Right ventricle myocardium superior (tissue), 1 donor: ENCODE measurements around the gene CYSRT1. TPM values are rescaled to one million over a fixed set of nuclear protein-coding genes. Genes with fewer than 3 reads are reported as not detected.

ENCODE experiments used
- ATAC-seq: fragments of 200-7000 bp; cut with Tn5 transposase; one replicate; pipeline ENCODE4 v1.9.1; 2020; ENCODE audit warnings: mild to moderate bottlenecking; ENCODE audit not compliant: poor library complexity
- DNase-seq: peaks from one replicate; pipeline ENCODE4 v3.0.0-alpha.2; 2020
- intact Hi-C: fragments of 100-400 bp; cut with DNase I; formaldehyde crosslinking; loops from one replicate; pipeline ENCODE4 v1.11.2; 2022
- long read RNA-seq: library from polyadenylated mRNA; unstranded; transcript quantifications from one replicate; pipeline ENCODE4 v2.0.0, GENCODE V29; 2021
- total RNA-seq: library from RNA; stranded (reverse); fragmentation: NEBNext Ultra II Directional; extraction: Animal tissue kit (Norgen Biotek cat#: 25700); gene quantifications from one replicate; pipeline ENCODE4 v1.2.1, GENCODE V29; 2021
- donor health status: DM: no; HTN: yes; CAD: no; lungs with severe emphysema.

Gene CYSRT1, protein sequence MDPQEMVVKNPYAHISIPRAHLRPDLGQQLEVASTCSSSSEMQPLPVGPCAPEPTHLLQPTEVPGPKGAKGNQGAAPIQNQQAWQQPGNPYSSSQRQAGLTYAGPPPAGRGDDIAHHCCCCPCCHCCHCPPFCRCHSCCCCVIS
- not detected for total RNA-seq
- long read RNA-seq, partial matches to known transcripts: 0 of 1 reads
- long read RNA-seq, other reads (novel, unspliced or antisense): 1 of 1 reads

DNA sequence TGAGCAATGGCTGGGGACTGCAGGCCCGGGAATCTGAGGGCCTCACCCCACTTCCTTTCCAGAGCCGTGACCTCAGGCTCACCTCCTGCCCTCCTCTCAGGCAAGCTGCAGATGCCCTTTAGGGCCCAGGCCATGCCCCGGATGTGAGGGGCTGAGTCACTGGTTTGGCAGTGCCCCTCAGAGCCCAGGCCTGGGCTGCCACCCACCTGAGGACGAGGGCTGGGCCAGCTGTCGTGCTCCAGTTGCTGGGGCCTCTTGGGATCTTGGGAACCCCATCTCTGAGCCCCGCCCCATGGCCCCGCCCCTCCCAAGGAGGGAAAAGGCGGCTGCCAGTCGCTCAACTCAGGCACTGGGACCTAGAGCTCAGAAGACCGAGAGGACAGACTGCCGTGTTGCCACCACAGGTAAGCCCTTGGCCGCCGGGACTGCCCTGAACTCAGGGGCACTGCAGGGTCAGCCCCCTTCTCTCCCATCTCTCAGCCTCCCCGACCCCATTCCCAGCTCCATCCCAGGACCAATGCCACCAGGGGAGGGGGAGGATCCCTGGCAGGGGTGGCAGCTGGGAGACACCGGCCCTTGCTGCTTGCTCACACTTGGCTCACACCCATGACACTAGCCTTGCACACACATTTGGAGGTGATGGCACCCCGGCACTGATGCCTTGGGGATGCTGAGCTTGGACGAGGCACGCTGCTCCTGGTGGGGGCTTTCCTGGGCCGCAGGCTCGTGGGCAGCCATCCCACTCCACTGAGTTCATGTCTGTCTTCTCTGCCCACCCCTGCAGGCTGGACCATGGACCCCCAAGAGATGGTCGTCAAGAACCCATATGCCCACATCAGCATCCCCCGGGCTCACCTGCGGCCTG is at the start of gene CYSRT1:
Gene CYSRT1 (plus strand): TSS at position 345 of the 865 bp plus-strand sequence. CDS start 448 bp downstream, at position 793.
- intact Hi-C loops: loop anchor here (5.0 kb wide), 1 partner anchor 33 kb away; no protein-coding TSS in a partner anchor
- DNase-seq (no peak), ATAC-seq (no peak)

DNA sequence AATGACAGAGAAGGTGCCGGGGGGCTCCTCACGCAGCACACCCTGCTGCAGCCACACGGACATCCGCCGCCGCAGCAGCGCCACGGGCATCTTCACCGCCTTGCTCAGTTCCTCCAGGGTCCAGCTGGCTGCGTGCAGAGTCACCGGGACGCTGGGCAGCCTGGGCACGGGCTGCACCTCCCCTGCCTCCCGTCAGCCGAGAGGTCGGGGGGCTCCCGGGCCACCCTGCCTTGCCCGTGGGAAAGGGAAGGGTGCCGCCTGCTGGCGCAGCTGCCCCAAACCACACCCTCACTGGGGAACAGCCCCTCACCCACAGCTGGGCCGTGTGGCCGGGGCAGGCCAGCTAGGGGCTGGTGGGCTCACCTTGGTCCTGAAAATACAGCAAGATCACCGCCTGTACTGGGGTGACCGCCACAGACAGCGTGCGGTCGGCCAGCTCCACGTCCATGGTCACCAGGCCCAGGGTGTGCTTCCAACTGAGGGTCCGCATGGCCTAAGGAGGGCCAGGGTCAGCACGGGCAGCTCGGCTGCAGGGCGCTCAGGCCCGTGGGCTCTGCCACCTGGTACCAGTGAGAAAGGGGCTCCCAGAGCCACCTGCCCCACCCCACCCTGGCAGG is 49.5 kb upstream of the CYSRT1 start:
- ATAC-seq (peak; percentile 7), DNase-seq (no peak)
- intact Hi-C loops: no loop called here

DNA sequence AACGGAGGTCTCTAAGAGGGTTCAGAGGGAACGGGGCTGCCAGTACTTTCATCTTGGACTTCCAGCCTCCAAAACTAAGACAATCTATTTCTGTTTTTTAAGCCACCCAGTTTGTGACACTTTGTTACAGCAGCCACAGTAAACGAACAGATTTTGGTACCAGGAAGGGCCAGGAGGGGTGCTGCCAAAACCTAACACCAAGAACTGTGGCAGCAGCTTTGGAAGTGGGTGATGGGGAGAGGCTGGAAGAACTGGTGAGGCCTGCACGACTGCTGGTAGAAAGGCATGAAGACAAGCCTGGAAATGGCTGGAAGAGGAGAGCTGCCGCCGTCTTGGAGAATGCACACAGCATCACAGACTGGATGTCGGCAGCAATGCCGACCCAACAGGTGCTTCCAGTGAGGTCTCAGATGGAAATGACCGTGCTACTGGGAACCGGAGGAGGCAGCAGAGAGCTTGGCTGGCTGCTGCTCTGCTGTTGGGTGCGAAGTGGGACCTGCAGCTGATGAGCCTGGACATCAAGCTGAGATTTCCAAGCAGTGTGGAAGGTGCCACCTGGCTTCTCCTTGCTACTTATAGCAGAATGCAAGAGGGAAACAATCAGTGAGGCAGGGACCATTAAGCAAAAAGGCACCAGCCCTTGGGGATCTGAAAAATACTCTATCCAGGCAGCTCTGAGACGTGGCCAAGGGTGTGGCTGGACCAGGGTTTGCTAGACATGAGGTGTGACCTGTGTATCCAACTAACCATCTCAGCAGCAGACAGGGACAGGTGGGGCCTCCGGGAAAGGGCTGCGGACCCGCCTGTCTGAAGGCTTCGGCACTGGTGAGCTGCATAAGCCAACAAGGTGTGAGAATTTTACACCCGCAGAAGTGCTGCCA is 48.4 kb upstream of the CYSRT1 start:
- intact Hi-C loops: no loop called here
- DNase-seq (no peak), ATAC-seq (peak; percentile 40)

DNA sequence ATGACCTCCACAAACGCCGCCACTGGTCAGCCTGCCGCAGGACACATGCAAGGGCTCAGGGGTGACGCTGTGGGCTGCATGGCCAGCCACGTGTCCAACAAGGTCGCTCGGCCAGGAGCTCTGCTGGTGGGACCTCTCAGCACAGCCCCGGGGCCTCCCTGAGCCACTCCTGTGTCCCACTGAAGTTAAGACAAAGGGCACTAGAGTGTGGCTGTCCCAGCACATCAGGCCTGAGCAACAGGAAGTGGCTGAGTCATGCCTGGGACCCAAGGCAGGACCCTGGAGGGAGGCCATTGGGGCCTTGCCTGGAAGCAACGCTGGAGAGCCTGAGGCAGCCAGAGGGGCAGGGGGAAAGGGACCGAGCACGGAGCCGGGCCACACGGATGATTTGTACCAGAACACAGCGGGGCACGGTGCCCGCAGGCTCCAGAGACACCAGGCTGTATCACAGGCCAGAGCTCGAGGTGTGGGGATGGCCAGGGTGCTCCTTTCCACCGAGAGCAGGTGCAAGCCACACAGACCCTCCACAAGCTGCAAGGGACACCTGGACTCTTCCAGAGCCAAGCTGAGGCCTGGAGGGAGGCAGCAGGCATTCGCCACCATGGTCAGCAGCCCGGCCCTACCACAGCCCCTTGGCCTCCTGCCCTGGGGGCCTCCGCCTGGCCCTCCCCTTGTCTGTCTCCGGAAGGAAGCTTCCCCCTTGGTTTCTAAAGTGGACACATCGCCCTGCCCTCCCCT is 46.6 kb upstream of the CYSRT1 start:
- DNase-seq: no peak
- intact Hi-C loops: no loop called here
- no peak for ATAC-seq

DNA sequence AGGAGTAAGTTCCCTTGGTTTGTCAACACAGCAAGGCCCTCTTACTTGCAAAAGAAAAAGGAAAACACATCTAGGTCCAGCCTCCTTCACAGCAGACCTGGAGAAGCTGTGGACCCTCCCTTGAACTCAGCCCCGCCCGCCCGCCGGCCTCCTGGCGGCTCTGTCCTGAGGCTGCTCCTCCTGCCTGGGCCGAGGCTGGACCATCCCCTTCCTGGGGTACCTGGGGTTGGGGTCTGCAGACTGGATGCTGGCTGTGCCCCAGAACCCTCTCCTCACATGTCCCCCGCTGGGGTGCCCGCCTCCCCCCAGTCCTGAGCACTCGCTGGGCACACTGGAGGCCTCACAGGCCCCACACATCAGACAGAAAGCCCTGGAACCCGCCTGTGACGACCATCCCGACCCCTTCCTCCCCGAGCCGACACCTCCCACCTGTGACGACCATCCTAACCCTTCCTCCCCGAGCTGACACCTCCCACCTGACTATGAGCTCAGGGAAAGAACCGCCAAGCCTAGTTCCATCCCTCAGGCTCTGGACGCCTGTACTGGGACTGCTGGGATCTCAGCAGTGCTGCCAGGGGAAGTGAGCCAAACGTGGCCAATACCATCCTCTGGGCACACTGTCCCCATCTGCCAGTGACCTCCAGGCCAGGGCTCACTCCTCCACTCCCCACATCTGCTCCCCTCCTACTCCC is 45.9 kb upstream of the CYSRT1 start:
- intact Hi-C loops: no loop called here
- ATAC-seq (no peak), DNase-seq (no peak)

DNA sequence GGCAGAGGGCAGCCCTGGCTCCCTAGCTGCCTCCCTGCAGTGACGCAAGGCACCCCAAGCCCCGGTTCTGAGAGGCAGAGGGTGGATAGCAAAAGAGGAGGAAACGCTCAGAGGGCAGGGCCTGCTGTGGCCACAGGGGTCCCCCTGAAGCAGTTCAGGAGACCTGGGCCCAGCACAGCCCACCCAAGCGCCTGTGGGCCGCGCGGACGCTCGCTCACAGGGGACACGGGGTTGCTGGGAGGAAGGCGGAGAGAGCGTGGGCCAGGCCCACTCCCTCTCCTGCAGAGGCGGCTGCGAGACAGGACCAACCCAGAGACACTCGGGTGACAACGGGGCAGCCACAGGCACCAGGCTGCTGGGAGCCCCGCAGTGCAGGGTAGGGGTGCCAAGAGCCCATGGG is 45.2 kb upstream of the CYSRT1 start:
- DNase-seq (no peak), ATAC-seq (no peak)
- intact Hi-C loops: no loop called here

DNA sequence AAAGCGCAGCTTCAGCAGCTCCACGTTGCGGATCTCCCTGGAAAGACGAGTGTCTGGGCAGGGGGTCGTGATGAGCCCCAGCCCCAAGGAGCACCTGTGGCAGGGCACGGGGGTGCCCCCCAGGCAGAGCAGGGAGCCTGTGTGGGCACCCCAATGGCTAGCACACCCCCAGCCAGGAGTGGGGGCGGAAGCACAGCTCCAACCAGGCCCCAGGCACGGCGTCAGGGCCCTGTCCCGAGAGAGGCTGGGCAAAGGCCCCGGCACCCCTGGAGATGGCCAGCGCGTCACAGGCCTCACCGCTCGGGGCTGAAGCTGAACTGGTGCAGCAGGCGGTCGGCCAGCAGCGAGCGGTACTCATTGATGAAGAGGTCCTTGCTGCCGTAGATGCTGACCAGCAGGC is 44.5 kb upstream of the CYSRT1 start:
- ATAC-seq (no peak), DNase-seq (no peak)
- intact Hi-C loops: no loop called here

DNA sequence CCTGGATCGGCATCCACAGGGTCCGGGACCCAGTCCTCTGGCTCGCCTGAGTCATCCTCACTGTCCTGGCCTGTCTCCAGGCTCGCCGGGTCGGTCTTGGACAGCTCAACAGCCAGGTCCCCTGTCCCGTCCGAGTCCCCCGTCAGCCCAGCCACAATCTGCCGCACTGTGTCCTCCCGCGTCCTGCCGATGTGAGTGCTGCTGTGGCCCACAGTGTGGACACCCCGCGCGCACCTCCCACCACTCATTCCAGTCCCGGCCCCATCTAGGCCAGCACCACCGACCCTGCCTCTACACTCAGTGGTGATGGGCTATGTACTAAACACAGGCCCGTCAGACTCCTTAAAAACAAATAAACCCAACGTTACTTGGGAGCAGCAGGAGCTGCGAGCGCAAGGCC is 43.3 kb upstream of the CYSRT1 start:
- ATAC-seq (no peak), DNase-seq (no peak)
- intact Hi-C loops: no loop called here

DNA sequence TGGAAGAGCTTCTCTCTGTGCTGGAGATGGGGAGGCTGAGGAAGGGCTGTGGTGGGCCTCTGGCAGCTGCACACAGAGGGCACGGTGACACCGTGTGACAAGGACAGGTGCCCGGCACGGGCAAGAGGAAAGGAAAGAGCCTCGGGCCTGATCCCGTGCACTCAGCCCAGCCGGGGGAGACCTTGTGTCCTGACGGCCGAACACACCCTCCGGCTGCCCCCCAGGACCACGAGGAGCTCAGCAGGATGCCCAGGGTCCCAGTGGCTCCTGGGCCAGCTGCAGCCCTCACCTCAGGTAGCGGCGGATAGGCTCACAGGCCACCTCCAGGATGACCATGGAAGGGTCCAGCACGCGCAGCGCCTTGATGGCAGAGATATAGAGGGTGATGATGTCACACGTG is 42.1 kb upstream of the CYSRT1 start:
- intact Hi-C loops: no loop called here
- ATAC-seq (no peak), DNase-seq (no peak)

DNA sequence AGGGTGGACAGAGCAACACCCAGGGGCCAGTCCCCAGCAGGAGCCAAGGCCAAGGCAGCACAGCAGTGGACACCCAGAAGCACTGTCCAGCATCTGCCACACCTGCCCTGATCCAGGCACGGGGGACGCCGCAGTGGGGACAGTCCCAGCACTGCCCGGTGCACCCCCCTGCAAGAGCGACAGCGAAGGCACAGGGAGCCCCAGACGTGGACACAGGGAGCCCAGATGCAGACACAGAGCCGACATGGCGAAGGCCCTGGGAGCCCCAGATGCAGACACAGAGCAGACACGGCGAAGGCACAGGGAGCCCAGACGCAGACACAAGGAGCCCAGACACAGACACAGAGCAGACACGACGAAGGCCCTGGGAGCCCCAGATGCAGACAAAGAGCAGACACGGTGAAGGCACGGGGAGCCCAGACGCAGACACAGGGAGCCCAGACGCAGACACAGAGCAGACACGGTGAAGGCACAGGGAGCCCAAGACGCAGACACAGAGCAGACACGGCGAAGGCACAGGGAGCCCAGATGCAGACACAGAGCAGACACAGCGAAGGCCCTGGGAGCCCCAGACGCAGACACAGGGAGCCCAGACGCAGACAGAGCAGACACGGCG is 40.9 kb upstream of the CYSRT1 start:
- no peak for ATAC-seq
- intact Hi-C loops: no loop called here

DNA sequence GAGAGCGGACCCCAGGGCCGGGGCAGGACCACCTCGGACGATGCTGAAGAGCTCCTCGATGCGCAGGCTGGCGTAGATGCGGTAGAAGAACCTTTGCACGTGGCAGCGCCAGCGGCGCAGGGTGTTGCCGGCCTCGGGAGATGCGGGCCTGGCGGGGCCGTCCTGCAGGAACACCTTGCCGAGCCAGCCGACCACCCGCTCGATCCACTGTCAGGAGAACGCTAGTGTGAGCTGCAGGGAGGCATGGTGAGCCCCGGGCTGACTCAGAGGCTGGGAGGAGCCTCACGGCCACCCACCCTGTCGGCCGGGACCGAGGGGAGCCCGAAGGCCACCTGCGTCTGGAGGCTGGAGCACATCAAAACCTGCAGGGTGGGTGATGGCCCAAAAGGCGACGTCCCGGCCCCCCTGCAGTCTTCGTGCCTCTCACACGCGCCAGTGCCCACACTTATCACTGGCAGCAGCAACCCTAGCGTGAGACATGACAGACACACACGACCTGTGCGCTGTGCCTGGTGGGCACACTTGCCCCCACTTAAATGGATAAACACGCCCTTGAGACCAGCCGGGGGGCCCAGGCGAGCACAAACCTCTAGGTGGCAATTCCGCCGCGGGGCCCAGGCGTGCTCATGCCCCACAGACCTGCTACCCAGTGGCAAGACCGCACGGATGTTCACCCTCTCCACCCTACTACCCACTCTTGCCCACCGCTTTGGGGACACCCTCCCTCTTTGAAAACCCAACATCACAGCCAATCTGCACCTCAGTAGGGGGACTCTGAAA is 39.9 kb upstream of the CYSRT1 start:
- intact Hi-C loops: no loop called here
- DNase-seq: no peak
- no peak for ATAC-seq

More for the DNA sequence above, 40.9 kb upstream of the CYSRT1 start:
- DNase-seq: no peak

DNA sequence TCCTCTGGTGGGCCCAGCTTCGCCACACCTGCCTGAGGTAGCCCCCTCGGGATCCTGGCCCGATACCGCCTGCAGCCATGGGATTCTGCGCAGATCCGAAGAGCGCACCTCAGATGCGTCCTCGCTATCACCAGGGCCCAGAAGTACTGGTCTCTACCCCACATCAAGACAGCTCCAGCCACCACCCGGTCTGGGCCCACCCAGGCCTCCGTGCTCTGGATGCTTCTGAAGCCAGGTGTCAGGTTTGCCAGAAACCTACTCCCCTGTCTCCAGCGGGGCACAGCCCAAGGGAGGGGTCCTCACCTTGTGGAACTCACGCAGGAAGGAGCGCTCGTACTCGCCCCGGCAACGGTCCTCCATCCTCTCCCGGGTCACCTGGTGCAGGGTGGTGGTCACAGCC is 39.1 kb upstream of the CYSRT1 start:
- ATAC-seq (no peak), DNase-seq (no peak)
- intact Hi-C loops: no loop called here

DNA sequence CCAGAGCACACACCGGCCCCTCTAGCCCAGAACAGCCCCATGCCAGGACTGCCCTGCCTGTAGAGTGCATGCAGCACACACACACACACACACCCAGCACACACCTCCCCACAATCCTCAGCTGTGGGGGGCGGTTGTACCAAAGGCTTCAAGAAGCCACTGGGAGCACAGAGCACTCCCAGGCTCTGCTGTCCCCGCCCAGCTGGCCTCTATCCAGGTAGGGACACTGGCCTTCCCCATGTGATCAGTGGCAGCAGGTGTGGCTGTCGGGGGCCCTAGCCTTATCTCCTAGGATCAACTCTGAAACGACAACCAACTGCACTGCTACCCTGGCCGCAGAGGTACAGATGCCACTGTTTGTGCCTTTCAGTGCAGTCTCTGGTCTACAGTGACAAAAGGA is 38.6 kb upstream of the CYSRT1 start:
- intact Hi-C loops: no loop called here
- DNase-seq: no peak
- ATAC-seq: no peak

DNA sequence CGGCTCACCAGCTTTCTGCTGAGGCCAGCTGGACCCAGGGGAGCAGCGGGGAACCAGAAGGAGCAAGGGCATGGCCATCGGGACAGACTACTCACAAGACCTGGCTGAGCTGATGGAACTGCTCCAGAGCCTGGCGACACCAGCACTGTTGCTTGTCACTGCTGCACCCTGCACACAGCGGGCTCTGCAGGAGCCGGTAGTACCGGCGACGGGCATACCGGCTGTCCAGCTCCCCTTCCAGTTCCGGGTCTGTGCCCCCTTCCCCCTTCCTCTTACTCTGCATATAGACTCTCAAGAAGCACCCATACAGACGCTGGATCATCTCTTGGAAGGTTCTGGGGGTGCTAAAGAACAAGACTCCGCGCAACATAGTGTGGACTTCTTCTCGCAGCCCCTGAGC is 37.6 kb upstream of the CYSRT1 start:
- intact Hi-C loops: no loop called here
- ATAC-seq (no peak), DNase-seq (no peak)

DNA sequence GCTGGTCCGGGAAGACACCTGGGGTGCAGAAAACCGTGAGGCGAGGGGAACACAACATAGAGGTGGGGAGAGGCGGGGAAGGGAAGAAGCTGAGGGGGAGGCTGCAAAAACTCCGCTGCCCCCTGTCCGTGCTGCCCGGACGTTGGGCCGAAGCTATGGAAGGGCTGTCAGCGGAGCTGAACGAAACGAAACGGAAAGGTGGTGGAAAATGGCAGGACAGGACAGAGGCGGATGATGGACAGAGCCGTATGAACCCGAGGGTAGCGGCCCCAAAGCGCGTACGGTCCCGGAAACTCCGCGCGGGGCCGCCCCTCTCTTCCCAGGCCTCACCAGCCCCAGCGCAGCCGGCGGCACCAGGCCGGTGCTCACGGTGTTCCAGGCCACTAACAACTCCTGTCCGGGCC is 36.9 kb upstream of the CYSRT1 start:
- DNase-seq (no peak), ATAC-seq (peak; percentile 21)
- intact Hi-C loops: no loop called here

DNA sequence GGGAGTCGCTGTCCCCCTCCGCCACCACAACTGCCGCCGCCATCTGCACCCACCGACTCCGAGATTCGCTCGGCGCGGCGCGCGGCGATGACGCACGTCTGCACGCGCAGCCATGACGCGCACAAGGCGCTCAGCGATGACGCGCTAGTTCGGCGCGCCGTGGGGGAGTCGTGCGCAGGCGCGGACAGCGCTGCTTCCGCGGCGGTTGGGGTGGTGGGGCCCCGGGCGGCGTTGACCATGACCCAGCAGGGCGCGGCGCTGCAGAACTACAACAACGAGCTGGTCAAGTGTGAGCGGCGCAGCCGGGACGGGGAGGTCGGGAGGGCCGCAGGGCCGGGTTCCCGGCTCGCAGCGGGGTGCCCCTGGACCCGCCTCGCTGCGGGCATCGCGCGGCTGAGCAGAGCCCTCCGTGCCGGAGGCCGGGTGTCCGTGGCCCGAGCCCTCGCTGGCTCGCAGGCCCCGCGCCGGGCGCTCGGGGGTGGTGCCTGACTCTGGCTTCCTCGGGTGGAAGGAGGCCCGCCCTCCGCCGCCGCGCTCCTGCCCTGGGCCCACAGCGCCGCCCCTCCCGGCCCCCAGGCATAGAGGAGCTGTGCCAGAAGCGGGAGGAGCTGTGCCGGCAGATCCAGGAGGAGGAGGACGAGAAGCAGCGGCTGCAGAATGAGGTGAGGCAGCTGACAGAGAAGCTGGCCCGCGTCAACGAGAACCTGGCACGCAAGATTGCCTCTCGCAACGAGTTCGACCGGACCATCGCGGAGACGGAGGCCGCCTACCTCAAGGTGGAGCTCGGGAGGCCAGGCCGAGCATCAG is 36.3 kb upstream of the CYSRT1 start, which contains the start of the genes ANAPC2 and SSNA1:
Gene ANAPC2 (minus strand): TSS at position 71 of the 807 bp plus-strand sequence. CDS start 28 bp downstream, at position 43.
Gene SSNA1 (plus strand): TSS at position 187 of the 807 bp plus-strand sequence. CDS start 51 bp downstream, at position 238.
- intact Hi-C loops: no loop called here
- peak; percentile 93 for ATAC-seq

More for the DNA sequence above, 36.3 kb upstream of the CYSRT1 start, which contains the start of the genes ANAPC2 and SSNA1:
- peak; percentile 96 for DNase-seq
